Adrenal gland (tissue), 12 donors: ENCODE results near the gene TIPARP. TPM values are rescaled to one million over a fixed set of nuclear protein-coding genes. Genes with fewer than 3 reads are reported as not detected.

Experiments
- DNase-seq, 7 donors: peaks; one replicate each; pipeline ENCODE4 v3.0.0-alpha.2; 2019 to 2020
- H3K27ac ChIP-seq, 5 donors: fragments of 200-600 bp; sonication (generic) in 4 of 5; 1 replicate in 3 of 5; 2 replicates in 2 of 5; pipeline versions ENCODE4 v1.5.1 to v1.8.0; 2016 to 2020; ENCODE audit warnings: mild to moderate bottlenecking in 1 of 5
- H3K27me3 ChIP-seq: fragments of 200-600 bp; 2 replicates; pipeline ENCODE4 v1.8.0; 2021
- H3K36me3 ChIP-seq, 2 donors: fragments of 200-600 bp; replicated peaks in 1 of 2; 1 replicate in 1 of 2; 2 replicates in 1 of 2; pipeline versions ENCODE4 v1.5.1 to v1.8.0; 2018 to 2022
- H3K4me1 ChIP-seq, 2 donors: fragments of 200-600 bp; replicated peaks in 1 of 2; 1 replicate in 1 of 2; 2 replicates in 1 of 2; pipeline versions ENCODE4 v1.5.1 to v1.8.0; 2018 to 2021
- H3K4me3 ChIP-seq, 4 donors: fragments of 200-600 bp; sonication (generic) in 3 of 4; one replicate each; pipeline ENCODE4 v1.5.1; 2016 to 2018
- H3K9me3 ChIP-seq, 3 donors: fragments of 200-600 bp; sonication (generic) in 1 of 3; replicated peaks in 1 of 3; 1 replicate in 2 of 3; 2 replicates in 1 of 3; pipeline versions ENCODE4 v1.5.1 to v1.8.0; 2016 to 2021
- POLR2A ChIP-seq, 2 donors: fragments of 450-650 bp; IDR thresholded peaks; one replicate each; pipeline ENCODE4 v1.6.1; 2017; ENCODE audit warnings: antibody characterized with exemption in 2 of 2, mild to moderate bottlenecking in 2 of 2, moderate library complexity in 1 of 2
- WGBS, 4 donors: extraction: QIAGEN DNeasy Blood & Tissue Kit in 2 of 4; methylation state at CpG; one replicate each; pipeline versions ENCODE4 v1.1.5 to v1.1.7; 2013 to 2017; 5-methylcytosine and 5-hydroxymethylcytosine counted together
- intact Hi-C, 2 donors: fragments of 100-400 bp; cut with DNase I; formaldehyde crosslinking; loops; one replicate each; pipeline versions ENCODE4 v1.14.1 to v1.15.0; 2022 to 2023
- polyA plus RNA-seq, 3 donors: library from polyadenylated mRNA; stranded (reverse); fragments of 200-250 nt in 2 of 3; fragments of 350-450 nt in 1 of 3; fragmentation: Illumina TruSeq in 1 of 3; extraction: RNeasy Lipid Tissue Mini Kit (QIAGEN cat#74804) in 1 of 3; gene quantifications; one replicate each; pipeline ENCODE4 v1.2.3, GENCODE V29; 2013 to 2014
- total RNA-seq, 9 donors: library from RNA; depleted of rRNA in 4 of 9; stranded (reverse); fragments of >200 nt in 4 of 9; fragments of 120-200 nt in 1 of 9; fragmentation: NEBNext Ultra II Directional in 1 of 9; extraction: Animal tissue kit (Norgen Biotek cat#: 25700) in 1 of 9; gene quantifications; one replicate each; pipeline versions ENCODE4 v1.1.0 to v1.2.4, GENCODE V29; 2013 to 2023
- TF ChIP-seq, protein P1 (sequence below), 6 experiments: fragments of 450-650 bp in 4 of 6; fragments of 200-600 bp in 2 of 6; sonication (generic) in 1 of 6; IDR thresholded peaks; 1 replicate in 5 of 6; 2 replicates in 1 of 6; pipeline versions ENCODE4 v1.5.1 to v1.8.0; 2016 to 2021; ENCODE audit warnings: antibody characterized with exemption in 6 of 6, mild to moderate bottlenecking in 2 of 6, moderate library complexity in 1 of 6
- donor health status: healthy with polysubstance abuse.
- donor health status: Bipolar disorder and iron deficiency.
- donor health status: DM: yes; HTN: yes; CAD: no.
- donor health status: DM: no; HTN: no; CAD: no.
- donor health status: DM: no; HTN: no; CAD: no.
- donor health status: DM: yes; HTN: yes; CAD: no.

TIPARP gene
- total and polyA plus RNA-seq, 12 donors = 9.5 to 75.5 (median 18.2) TPM

GRCh38 chr3:156726456-156726855 is 52.1 kb downstream of the TIPARP start:
- intact Hi-C loops = no loop called here
- H3K36me3 ChIP-seq = no peaks in the 10 kb centered on the region
- H3K27ac ChIP-seq = no peak overlapping the region
- no peak overlapping the region for H3K4me3 ChIP-seq
- TF ChIP-seq, protein P1, sequence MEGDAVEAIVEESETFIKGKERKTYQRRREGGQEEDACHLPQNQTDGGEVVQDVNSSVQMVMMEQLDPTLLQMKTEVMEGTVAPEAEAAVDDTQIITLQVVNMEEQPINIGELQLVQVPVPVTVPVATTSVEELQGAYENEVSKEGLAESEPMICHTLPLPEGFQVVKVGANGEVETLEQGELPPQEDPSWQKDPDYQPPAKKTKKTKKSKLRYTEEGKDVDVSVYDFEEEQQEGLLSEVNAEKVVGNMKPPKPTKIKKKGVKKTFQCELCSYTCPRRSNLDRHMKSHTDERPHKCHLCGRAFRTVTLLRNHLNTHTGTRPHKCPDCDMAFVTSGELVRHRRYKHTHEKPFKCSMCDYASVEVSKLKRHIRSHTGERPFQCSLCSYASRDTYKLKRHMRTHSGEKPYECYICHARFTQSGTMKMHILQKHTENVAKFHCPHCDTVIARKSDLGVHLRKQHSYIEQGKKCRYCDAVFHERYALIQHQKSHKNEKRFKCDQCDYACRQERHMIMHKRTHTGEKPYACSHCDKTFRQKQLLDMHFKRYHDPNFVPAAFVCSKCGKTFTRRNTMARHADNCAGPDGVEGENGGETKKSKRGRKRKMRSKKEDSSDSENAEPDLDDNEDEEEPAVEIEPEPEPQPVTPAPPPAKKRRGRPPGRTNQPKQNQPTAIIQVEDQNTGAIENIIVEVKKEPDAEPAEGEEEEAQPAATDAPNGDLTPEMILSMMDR (IDR thresholded peaks at IDR 0.05) = no peak
- no peak for TF ChIP-seq POLR2A (IDR thresholded peaks at IDR 0.05)
- no peaks in the 10 kb centered on the region for H3K4me1 ChIP-seq
- no peaks in the 10 kb centered on the region for H3K27me3 ChIP-seq
- 87 to 89% (median 88%) methylated on average over 1 of the region's 1 CpG for WGBS, 4 donors
- H3K9me3 ChIP-seq = no peaks in the 10 kb centered on the region
- DNase-seq = no peak

GRCh38 chr3:156727519-156728205 is 53.3 kb downstream of the TIPARP start:
- intact Hi-C loops = no loop called here
- WGBS, 4 donors = 77 to 91% (median 82%) methylated on average over 3 of the region's 3 CpGs

GRCh38 chr3:156728267-156728985 is 54.0 kb downstream of the TIPARP start:
- intact Hi-C loops = no loop called here
- Histone ChIP-seq H3K4me1 (no peaks in the 10 kb centered on the region), H3K36me3 (no peaks in the 10 kb centered on the region), H3K9me3 (no peaks in the 10 kb centered on the region), H3K4me3 (no peak overlapping the region), H3K27ac (no peak overlapping the region), H3K27me3 (no peaks in the 10 kb centered on the region)
- WGBS, 4 donors = 74 to 77% (median 76%) methylated on average over 7 of the region's 7 CpGs
- no peak for TF ChIP-seq POLR2A (IDR thresholded peaks at IDR 0.05)
- TF ChIP-seq, protein P1 (IDR thresholded peaks at IDR 0.05) = no peak
- DNase-seq = no peak

More at GRCh38 chr3:156727519-156728205, 53.3 kb downstream of the TIPARP start:
- TF ChIP-seq, protein P1 (IDR thresholded peaks at IDR 0.05) = no peak
- no peak for TF ChIP-seq POLR2A (IDR thresholded peaks at IDR 0.05)
- H3K4me1 ChIP-seq = no peaks in the 10 kb centered on the region
- H3K4me3 ChIP-seq = no peak overlapping the region
- no peaks in the 10 kb centered on the region for H3K9me3 ChIP-seq
- DNase-seq = no peak
- no peaks in the 10 kb centered on the region for H3K36me3 ChIP-seq
- H3K27me3 ChIP-seq = no peaks in the 10 kb centered on the region
- H3K27ac ChIP-seq = no peak overlapping the region

DNA sequence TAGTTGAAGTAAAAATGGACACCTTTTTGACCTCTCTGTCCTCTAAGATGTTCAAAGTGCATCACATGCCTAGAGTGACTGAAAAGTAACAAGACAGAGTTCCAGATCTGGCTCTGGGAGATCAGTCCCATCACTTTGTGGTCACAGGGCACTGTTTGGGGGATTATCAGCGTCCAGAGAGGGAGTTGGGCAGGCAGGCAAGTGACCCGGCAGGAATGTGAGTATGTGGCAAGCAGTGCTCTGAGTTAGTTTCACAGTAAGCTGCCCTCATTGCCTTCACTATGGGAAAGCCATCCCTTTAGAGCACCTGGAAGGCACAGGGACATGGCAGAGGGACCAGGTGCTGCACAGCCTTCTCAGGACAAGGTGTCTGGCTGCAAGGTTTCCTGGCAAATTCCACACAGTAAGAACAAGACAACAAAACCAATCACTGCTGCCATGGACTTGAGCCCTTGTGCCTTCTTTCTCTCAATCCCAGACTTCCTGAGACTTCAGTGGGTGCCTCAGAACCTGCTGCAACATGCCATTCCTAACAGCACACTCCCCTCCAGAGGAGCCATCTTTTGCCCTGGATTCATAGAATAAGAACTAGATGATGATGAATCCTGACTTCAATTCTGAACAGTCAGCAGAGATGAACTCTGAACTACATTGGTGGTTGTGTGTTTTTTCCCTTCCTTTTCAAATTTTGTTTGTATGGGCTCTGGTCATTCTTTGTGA is 55.2 kb downstream of the TIPARP start:
- WGBS, 4 donors = 85 to 100% (median 86%) methylated on average over 2 of the region's 2 CpGs
- H3K36me3 ChIP-seq = no peaks in the 10 kb centered on the region
- H3K4me3 ChIP-seq = no peak overlapping the region
- TF ChIP-seq POLR2A (IDR thresholded peaks at IDR 0.05) = no peak
- TF ChIP-seq, protein P1 (IDR thresholded peaks at IDR 0.05) = no peak
- intact Hi-C loops = no loop called here
- H3K27ac ChIP-seq = no peak overlapping the region
- no peaks in the 10 kb centered on the region for H3K27me3 ChIP-seq
- no peaks in the 10 kb centered on the region for H3K4me1 ChIP-seq
- H3K9me3 ChIP-seq = no peaks in the 10 kb centered on the region
- no peak for DNase-seq
